OCI-LY3 (cell line): Measurements from ENCODE around the gene MYL12B.

Experiments used
- CTCF ChIP-seq: fragments of 200-600, 300-600 bp; sonication (generic); IDR thresholded peaks from 2 replicates; pipeline ENCODE4 v1.5.1; 2014; ENCODE audit warnings: antibody characterized with exemption, low read length, low read depth
- EZH2phosphoT487 ChIP-seq: fragments of 200-600 bp; shearing (Covaris generic); IDR thresholded peaks from 2 replicates; pipeline ENCODE4 v1.6.1; 2018; ENCODE audit warnings: antibody characterized with exemption, mixed run types, low read depth

- TF ChIP-seq CTCF = no peak
- TF ChIP-seq EZH2phosphoT487 = no peak
Observed at GRCh38 chr18:3224223-3224622, 37.7 kb upstream of the MYL12B start.
